Measurements from ENCODE around the gene RND2.

RND2 gene

DNA sequence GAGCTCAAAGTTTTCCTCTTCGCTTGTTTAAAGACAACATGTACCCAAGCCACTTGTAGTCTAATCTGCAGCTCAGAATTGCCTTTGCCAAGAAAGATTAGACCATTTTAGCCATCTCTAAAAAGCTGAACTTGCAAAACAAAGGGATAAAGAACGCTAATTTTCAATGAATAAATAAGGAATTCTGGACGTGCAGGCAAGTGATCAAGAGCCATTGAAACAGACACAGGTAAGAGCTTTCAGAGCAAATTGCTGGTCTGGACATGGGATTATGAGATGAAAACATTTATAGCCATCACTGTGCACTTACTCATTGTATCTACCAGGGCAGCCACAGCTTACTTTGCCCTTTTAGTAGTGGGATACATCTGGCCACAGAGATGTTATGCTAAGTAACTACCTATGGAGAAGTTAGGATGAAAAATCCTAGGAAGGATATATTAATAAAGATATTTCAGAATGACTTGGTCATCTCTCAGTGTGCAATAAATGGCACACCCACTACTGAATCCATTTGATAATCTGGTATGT is 44.4 kb downstream of the RND2 start:
- Histone ChIP-seq H3K18ac (ENCODE audit: low read depth in 1 of 2, low read length in 2 of 2) (no peak overlapping the region), H2BK120ac (ENCODE audit: low read depth, low read length) (no peak overlapping the region), H4K8ac (ENCODE audit: low read length) (no peak overlapping the region), H3K9me3 (ENCODE audit: control insufficient read depth, low read length) (no peaks in the 10 kb centered on the region), H3K4me3 (ENCODE audit: insufficient read depth in 1 of 2, low read depth in 1 of 2, low read length in 2 of 2) (no peak overlapping the region), H3K27ac (ENCODE audit: low read length, poor library complexity, severe bottlenecking) (no peak overlapping the region), H3K4ac (ENCODE audit: low read depth in 1 of 2, low read length in 2 of 2) (no peak overlapping the region), H3K4me1 (ENCODE audit: control insufficient read depth, insufficient read depth, low read depth, low read length) (no peaks in the 10 kb centered on the region), H3K27me3 (ENCODE audit: control insufficient read depth in 1 of 2, insufficient read depth in 1 of 2, low read length in 2 of 2) (no peaks in the 10 kb centered on the region), H3K4me2 (ENCODE audit: low read length, poor library complexity, severe bottlenecking) (no peak overlapping the region), H3K23ac (ENCODE audit: low read length in 2 of 2) (no peak overlapping the region), H3K9ac (ENCODE audit: low read length) (no peak overlapping the region), H2AFZ (ENCODE audit: low read depth, low read length) (no peak overlapping the region), H2BK15ac (ENCODE audit: low read depth, poor library complexity, severe bottlenecking) (no peak overlapping the region), H3K14ac (ENCODE audit: low read length in 2 of 2) (no peak overlapping the region), H4K91ac (ENCODE audit: low read length) (no peak overlapping the region), H2BK5ac (ENCODE audit: low read depth, low read length, poor library complexity, severe bottlenecking) (no peak overlapping the region), H2BK12ac (ENCODE audit: low read length in 2 of 2) (no peak overlapping the region), H2AK5ac (ENCODE audit: low read length, severe bottlenecking) (no peak overlapping the region), H3K79me1 (replicated peaks; ENCODE audit: low read length, poor library complexity, severe bottlenecking) (no peaks in the 10 kb centered on the region), H3K36me3 (ENCODE audit: control insufficient read depth in 1 of 2, insufficient read depth in 2 of 2, low read depth in 1 of 2, low read length in 2 of 2) (no peaks in the 10 kb centered on the region)
- DNase-seq = no peak
- WGBS = 97% methylated on average over 3 of the region's 3 CpGs

DNA sequence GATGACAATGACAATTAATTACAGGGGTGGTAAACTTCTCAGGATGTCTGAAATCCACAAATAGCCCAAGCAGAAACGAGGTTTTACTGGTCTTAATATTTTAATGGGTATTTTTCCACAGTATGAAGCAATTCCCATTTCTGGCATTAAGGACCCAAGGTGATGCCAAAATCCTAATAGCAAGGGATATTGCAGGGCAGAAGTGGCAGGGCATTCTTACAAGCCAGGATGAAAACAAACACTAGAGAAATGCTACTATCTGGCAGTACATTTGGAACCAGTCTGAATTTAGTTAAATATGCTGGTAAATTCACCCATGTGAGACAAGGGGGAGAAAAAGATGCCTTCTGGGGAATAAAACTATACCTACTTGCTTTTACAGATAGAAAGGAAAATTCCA is 45.2 kb downstream of the RND2 start:
- Histone ChIP-seq H3K14ac (ENCODE audit: low read length in 2 of 2) (no peak overlapping the region), H3K4ac (ENCODE audit: low read depth in 1 of 2, low read length in 2 of 2) (no peak overlapping the region), H4K91ac (ENCODE audit: low read length) (no peak overlapping the region), H3K4me1 (ENCODE audit: control insufficient read depth, insufficient read depth, low read depth, low read length) (no peaks in the 10 kb centered on the region), H2BK120ac (ENCODE audit: low read depth, low read length) (no peak overlapping the region), H3K23ac (ENCODE audit: low read length in 2 of 2) (no peak overlapping the region), H3K79me1 (replicated peaks; ENCODE audit: low read length, poor library complexity, severe bottlenecking) (no peaks in the 10 kb centered on the region), H2AK5ac (ENCODE audit: low read length, severe bottlenecking) (no peak overlapping the region), H2BK12ac (ENCODE audit: low read length in 2 of 2) (no peak overlapping the region), H3K9me3 (ENCODE audit: control insufficient read depth, low read length) (no peaks in the 10 kb centered on the region), H2BK5ac (ENCODE audit: low read depth, low read length, poor library complexity, severe bottlenecking) (no peak overlapping the region), H3K36me3 (ENCODE audit: control insufficient read depth in 1 of 2, insufficient read depth in 2 of 2, low read depth in 1 of 2, low read length in 2 of 2) (no peaks in the 10 kb centered on the region), H3K27ac (ENCODE audit: low read length, poor library complexity, severe bottlenecking) (no peak overlapping the region), H3K27me3 (ENCODE audit: control insufficient read depth in 1 of 2, insufficient read depth in 1 of 2, low read length in 2 of 2) (no peaks in the 10 kb centered on the region), H3K9ac (ENCODE audit: low read length) (no peak overlapping the region), H4K8ac (ENCODE audit: low read length) (no peak overlapping the region), H3K4me3 (ENCODE audit: insufficient read depth in 1 of 2, low read depth in 1 of 2, low read length in 2 of 2) (no peak overlapping the region), H2BK15ac (ENCODE audit: low read depth, poor library complexity, severe bottlenecking) (no peak overlapping the region), H2AFZ (ENCODE audit: low read depth, low read length) (no peak overlapping the region), H3K4me2 (ENCODE audit: low read length, poor library complexity, severe bottlenecking) (no peak overlapping the region), H3K18ac (ENCODE audit: low read depth in 1 of 2, low read length in 2 of 2) (no peak overlapping the region)
- DNase-seq = no peak
- 100% methylated on average over 1 of the region's 1 CpG for WGBS

DNA sequence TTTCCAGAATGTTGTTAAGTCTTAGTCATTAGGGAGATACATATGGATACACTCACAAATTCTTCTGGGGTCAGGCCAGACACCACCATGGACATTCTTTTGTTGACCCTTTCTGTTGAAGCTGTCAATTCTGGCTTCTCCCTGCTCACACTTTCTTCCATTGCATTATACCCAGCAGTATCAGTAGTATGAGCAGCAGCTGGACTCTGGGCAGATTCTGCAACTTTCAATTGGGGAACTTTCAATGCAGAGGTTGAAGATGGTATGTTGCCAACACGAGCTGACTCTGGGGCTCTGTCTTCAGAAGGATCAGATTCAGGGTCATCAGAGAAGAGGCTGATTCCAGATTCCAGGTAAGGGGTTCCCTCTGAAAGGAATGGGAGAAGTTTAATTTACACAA is 45.8 kb downstream of the RND2 start:
- WGBS = 92% methylated on average over 1 of the region's 1 CpG
- Histone ChIP-seq H3K79me1 (replicated peaks; ENCODE audit: low read length, poor library complexity, severe bottlenecking) (no peaks in the 10 kb centered on the region), H3K4me1 (ENCODE audit: control insufficient read depth, insufficient read depth, low read depth, low read length) (no peaks in the 10 kb centered on the region), H3K23ac (ENCODE audit: low read length in 2 of 2) (no peak overlapping the region), H3K9me3 (ENCODE audit: control insufficient read depth, low read length) (no peaks in the 10 kb centered on the region), H2AK5ac (ENCODE audit: low read length, severe bottlenecking) (no peak overlapping the region), H3K14ac (ENCODE audit: low read length in 2 of 2) (no peak overlapping the region), H3K36me3 (ENCODE audit: control insufficient read depth in 1 of 2, insufficient read depth in 2 of 2, low read depth in 1 of 2, low read length in 2 of 2) (no peaks in the 10 kb centered on the region), H3K27me3 (ENCODE audit: control insufficient read depth in 1 of 2, insufficient read depth in 1 of 2, low read length in 2 of 2) (no peaks in the 10 kb centered on the region), H3K4ac (ENCODE audit: low read depth in 1 of 2, low read length in 2 of 2) (no peak overlapping the region), H2BK5ac (ENCODE audit: low read depth, low read length, poor library complexity, severe bottlenecking) (no peak overlapping the region), H2AFZ (ENCODE audit: low read depth, low read length) (no peak overlapping the region), H2BK15ac (ENCODE audit: low read depth, poor library complexity, severe bottlenecking) (no peak overlapping the region), H3K18ac (ENCODE audit: low read depth in 1 of 2, low read length in 2 of 2) (no peak overlapping the region), H3K4me2 (ENCODE audit: low read length, poor library complexity, severe bottlenecking) (no peak overlapping the region), H3K4me3 (ENCODE audit: insufficient read depth in 1 of 2, low read depth in 1 of 2, low read length in 2 of 2) (no peak overlapping the region), H3K27ac (ENCODE audit: low read length, poor library complexity, severe bottlenecking) (no peak overlapping the region), H2BK120ac (ENCODE audit: low read depth, low read length) (no peak overlapping the region), H4K91ac (ENCODE audit: low read length) (no peak overlapping the region), H4K8ac (ENCODE audit: low read length) (no peak overlapping the region), H3K9ac (ENCODE audit: low read length) (no peak overlapping the region), H2BK12ac (ENCODE audit: low read length in 2 of 2) (no peak overlapping the region)
- DNase-seq = no peak

DNA sequence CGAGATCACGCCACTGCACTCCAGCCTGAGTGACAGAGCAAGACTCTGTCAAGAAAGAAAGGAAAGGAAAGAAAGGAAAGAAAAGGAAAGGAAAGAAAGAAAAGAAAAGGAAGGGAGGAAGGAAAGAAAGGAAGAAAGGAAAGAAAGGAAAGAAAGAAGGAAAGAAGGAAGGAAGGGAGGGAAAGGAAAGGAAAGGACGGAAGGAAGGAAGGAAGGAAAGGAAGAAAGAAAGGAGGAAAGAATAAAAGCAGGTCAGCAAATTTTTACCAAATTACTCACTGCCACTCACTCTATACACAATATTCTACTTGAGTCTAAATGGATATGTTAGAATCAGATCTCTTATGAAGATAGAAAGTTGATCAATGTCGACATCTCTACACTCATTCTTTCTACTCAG is 49.8 kb downstream of the RND2 start:
- no peak overlapping the region for H2BK5ac ChIP-seq (ENCODE audit: low read depth, low read length, poor library complexity, severe bottlenecking)
- no peak for DNase-seq
- WGBS = 98% methylated on average over 4 of the region's 4 CpGs

More for the DNA sequence above, 49.8 kb downstream of the RND2 start:
- no peaks in the 10 kb centered on the region for H3K79me1 ChIP-seq (replicated peaks; ENCODE audit: low read length, poor library complexity, severe bottlenecking)
- no peaks in the 10 kb centered on the region for H3K4me1 ChIP-seq (ENCODE audit: control insufficient read depth, insufficient read depth, low read depth, low read length)
- H2BK120ac ChIP-seq (ENCODE audit: low read depth, low read length) = no peak overlapping the region
- H3K27ac ChIP-seq (ENCODE audit: low read length, poor library complexity, severe bottlenecking) = no peak overlapping the region
- H3K4ac ChIP-seq (ENCODE audit: low read depth in 1 of 2, low read length in 2 of 2) = no peak overlapping the region
- no peak overlapping the region for H3K4me3 ChIP-seq (ENCODE audit: insufficient read depth in 1 of 2, low read depth in 1 of 2, low read length in 2 of 2)
- H3K23ac ChIP-seq (ENCODE audit: low read length in 2 of 2) = no peak overlapping the region
- H3K14ac ChIP-seq (ENCODE audit: low read length in 2 of 2) = no peak overlapping the region
- H3K4me2 ChIP-seq (ENCODE audit: low read length, poor library complexity, severe bottlenecking) = no peak overlapping the region
- H3K9me3 ChIP-seq (ENCODE audit: control insufficient read depth, low read length) = no peaks in the 10 kb centered on the region
- no peak overlapping the region for H2AK5ac ChIP-seq (ENCODE audit: low read length, severe bottlenecking)
- H3K27me3 ChIP-seq (ENCODE audit: control insufficient read depth in 1 of 2, insufficient read depth in 1 of 2, low read length in 2 of 2) = no peaks in the 10 kb centered on the region
- no peak overlapping the region for H4K91ac ChIP-seq (ENCODE audit: low read length)
- H2BK12ac ChIP-seq (ENCODE audit: low read length in 2 of 2) = no peak overlapping the region
- H2BK15ac ChIP-seq (ENCODE audit: low read depth, poor library complexity, severe bottlenecking) = no peak overlapping the region
- no peaks in the 10 kb centered on the region for H3K36me3 ChIP-seq (ENCODE audit: control insufficient read depth in 1 of 2, insufficient read depth in 2 of 2, low read depth in 1 of 2, low read length in 2 of 2)
- no peak overlapping the region for H4K8ac ChIP-seq (ENCODE audit: low read length)
- H3K18ac ChIP-seq (ENCODE audit: low read depth in 1 of 2, low read length in 2 of 2) = no peak overlapping the region
- no peak overlapping the region for H2AFZ ChIP-seq (ENCODE audit: low read depth, low read length)
- no peak overlapping the region for H3K9ac ChIP-seq (ENCODE audit: low read length)
